ENCODE data around the gene POM121.
A peak's percentile ranks its signal among the peaks of the same experiment; 100 is the strongest.
"Not testable (repeated sequence)": the region's sequence is repeated elsewhere in the genome, so short reads cannot be mapped to it uniquely, and the experiment has no call there.

The POM121 gene

GRCh38 chr7:72925546-72926120, 738 bp downstream of the POM121 start:
- H3K79me1 ChIP-seq (ENCODE audit: low read length) = peaks cover 7% of the 10 kb centered on the region
- peak overlapping the region; percentile 88 for H3K4me2 ChIP-seq (ENCODE audit: low read length)
- peak overlapping the region; percentile 67 for H3K4me3 ChIP-seq (ENCODE audit: low read length)
- DNase-seq = peak; percentile 7
- H2BK120ac ChIP-seq (ENCODE audit: low read depth, low read length) = no peak overlapping the region
- H3K18ac ChIP-seq (ENCODE audit: low read length) = no peak overlapping the region
- no peak overlapping the region for H2AK5ac ChIP-seq (ENCODE audit: low read length)
- peak overlapping the region; percentile 87 for H3K56ac ChIP-seq (ENCODE audit: low read length)
- peak overlapping the region; percentile 66 for H3K23ac ChIP-seq (ENCODE audit: low read length)
- no peak overlapping the region for H4K5ac ChIP-seq (ENCODE audit: low read length)
- H3K79me2 ChIP-seq (ENCODE audit: control insufficient read depth, insufficient read depth, low read length) = peaks cover 6% of the 10 kb centered on the region
- no peaks in the 10 kb centered on the region for H3K27me3 ChIP-seq (ENCODE audit: insufficient read depth, low read length, poor library complexity)
- no peak overlapping the region for H2BK5ac ChIP-seq (ENCODE audit: low read length)
- no peaks in the 10 kb centered on the region for H3K4me1 ChIP-seq (ENCODE audit: control insufficient read depth, low read depth, low read length)
- peak overlapping the region; percentile 86 for H3K9ac ChIP-seq (ENCODE audit: low read length)
- H3K4ac ChIP-seq (ENCODE audit: low read depth, low read length) = no peak overlapping the region
- no peak overlapping the region for H4K8ac ChIP-seq (ENCODE audit: low read depth, low read length)
- H3K27ac ChIP-seq (ENCODE audit: low read depth, low read length) = peak overlapping the region; percentile 12
- no peak overlapping the region for H2BK15ac ChIP-seq (replicated peaks; ENCODE audit: low read depth)
- H3K36me3 ChIP-seq (ENCODE audit: control insufficient read depth, insufficient read depth, low read length) = peaks cover 2% of the 10 kb centered on the region
- no CpG with 5 or more reads among the region's 35 CpGs for WGBS (ENCODE audit: extremely low coverage, insufficient coverage, low lambda C conversion rate)

DNA sequence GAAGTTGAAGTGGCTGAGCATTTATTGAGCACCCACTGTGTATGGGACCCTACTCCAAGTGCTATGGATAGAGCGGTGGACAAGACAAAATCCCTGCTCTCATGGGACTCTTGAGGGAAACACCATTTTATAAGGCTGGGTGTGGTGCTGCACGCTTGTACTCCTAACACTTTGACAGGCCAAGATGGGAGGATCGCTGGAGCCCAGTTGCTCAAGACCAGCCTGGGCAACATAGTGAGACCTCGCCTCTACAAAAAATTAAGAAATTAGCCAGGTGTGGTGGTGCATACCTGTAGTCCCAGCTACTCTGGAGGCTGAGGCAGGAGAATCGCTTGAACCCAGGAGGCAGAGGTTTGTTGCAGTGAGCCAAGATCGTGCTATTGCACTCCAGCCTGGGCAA, 2.9 kb downstream of the POM121 start:
- H3K23ac ChIP-seq (ENCODE audit: low read length); H3K79me2 ChIP-seq (ENCODE audit: control insufficient read depth, insufficient read depth, low read length); H4K8ac ChIP-seq (ENCODE audit: low read depth, low read length); H3K4me1 ChIP-seq (ENCODE audit: control insufficient read depth, low read depth, low read length); H3K4ac ChIP-seq (ENCODE audit: low read depth, low read length); H3K36me3 ChIP-seq (ENCODE audit: control insufficient read depth, insufficient read depth, low read length); H2BK15ac ChIP-seq (replicated peaks; ENCODE audit: low read depth); H3K4me3 ChIP-seq (ENCODE audit: low read length); H3K27ac ChIP-seq (ENCODE audit: low read depth, low read length); H2AK5ac ChIP-seq (ENCODE audit: low read length); H2BK120ac ChIP-seq (ENCODE audit: low read depth, low read length); H3K18ac ChIP-seq (ENCODE audit: low read length); H3K27me3 ChIP-seq (ENCODE audit: insufficient read depth, low read length, poor library complexity); H4K5ac ChIP-seq (ENCODE audit: low read length); H3K56ac ChIP-seq (ENCODE audit: low read length); DNase-seq; H3K9ac ChIP-seq (ENCODE audit: low read length); H3K79me1 ChIP-seq (ENCODE audit: low read length); H3K4me2 ChIP-seq (ENCODE audit: low read length); H2BK5ac ChIP-seq (ENCODE audit: low read length): not testable (repeated sequence)
- no CpG with 5 or more reads among the region's 6 CpGs for WGBS (ENCODE audit: extremely low coverage, insufficient coverage, low lambda C conversion rate)

GRCh38 chr7:72928216-72928615, 3.3 kb downstream of the POM121 start:
- not testable (repeated sequence) for H3K4ac ChIP-seq (ENCODE audit: low read depth, low read length); H2BK15ac ChIP-seq (replicated peaks; ENCODE audit: low read depth); H4K5ac ChIP-seq (ENCODE audit: low read length); H2BK120ac ChIP-seq (ENCODE audit: low read depth, low read length); H3K18ac ChIP-seq (ENCODE audit: low read length); H2AK5ac ChIP-seq (ENCODE audit: low read length); H3K4me3 ChIP-seq (ENCODE audit: low read length); H3K56ac ChIP-seq (ENCODE audit: low read length); H4K8ac ChIP-seq (ENCODE audit: low read depth, low read length); H3K23ac ChIP-seq (ENCODE audit: low read length); H3K27me3 ChIP-seq (ENCODE audit: insufficient read depth, low read length, poor library complexity); H3K4me1 ChIP-seq (ENCODE audit: control insufficient read depth, low read depth, low read length); H3K4me2 ChIP-seq (ENCODE audit: low read length); H3K9ac ChIP-seq (ENCODE audit: low read length); H2BK5ac ChIP-seq (ENCODE audit: low read length); H3K79me2 ChIP-seq (ENCODE audit: control insufficient read depth, insufficient read depth, low read length); H3K36me3 ChIP-seq (ENCODE audit: control insufficient read depth, insufficient read depth, low read length); H3K27ac ChIP-seq (ENCODE audit: low read depth, low read length); DNase-seq; H3K79me1 ChIP-seq (ENCODE audit: low read length)
- no CpG with 5 or more reads among the region's 6 CpGs for WGBS (ENCODE audit: extremely low coverage, insufficient coverage, low lambda C conversion rate)

DNA sequence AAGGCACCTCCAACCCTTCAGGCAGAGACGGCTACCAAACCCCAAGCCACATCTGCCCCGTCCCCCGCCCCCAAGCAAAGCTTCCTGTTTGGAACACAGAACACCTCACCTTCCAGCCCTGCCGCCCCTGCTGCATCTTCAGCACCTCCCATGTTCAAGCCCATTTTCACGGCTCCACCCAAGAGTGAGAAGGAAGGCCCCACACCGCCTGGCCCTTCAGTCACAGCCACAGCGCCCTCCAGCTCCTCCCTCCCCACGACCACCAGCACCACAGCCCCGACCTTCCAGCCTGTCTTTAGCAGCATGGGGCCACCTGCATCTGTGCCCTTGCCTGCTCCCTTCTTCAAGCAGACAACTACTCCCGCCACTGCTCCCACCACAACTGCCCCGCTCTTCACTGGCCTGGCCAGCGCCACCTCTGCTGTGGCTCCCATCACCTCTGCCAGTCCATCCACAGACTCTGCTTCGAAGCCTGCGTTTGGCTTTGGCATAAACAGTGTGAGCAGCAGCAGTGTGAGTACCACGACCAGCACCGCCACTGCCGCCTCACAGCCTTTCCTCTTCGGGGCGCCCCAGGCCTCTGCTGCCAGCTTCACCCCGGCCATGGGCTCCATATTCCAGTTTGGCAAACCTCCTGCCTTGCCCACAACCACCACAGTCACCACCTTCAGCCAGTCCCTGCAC, 17.3 kb downstream of the POM121 start:
- not testable (repeated sequence) for H3K56ac ChIP-seq (ENCODE audit: low read length); DNase-seq; H3K23ac ChIP-seq (ENCODE audit: low read length); H2BK120ac ChIP-seq (ENCODE audit: low read depth, low read length); H3K4me1 ChIP-seq (ENCODE audit: control insufficient read depth, low read depth, low read length); H2AK5ac ChIP-seq (ENCODE audit: low read length); H3K18ac ChIP-seq (ENCODE audit: low read length); H3K27me3 ChIP-seq (ENCODE audit: insufficient read depth, low read length, poor library complexity); H4K8ac ChIP-seq (ENCODE audit: low read depth, low read length); H3K36me3 ChIP-seq (ENCODE audit: control insufficient read depth, insufficient read depth, low read length); H3K79me2 ChIP-seq (ENCODE audit: control insufficient read depth, insufficient read depth, low read length); H3K4me3 ChIP-seq (ENCODE audit: low read length); H3K27ac ChIP-seq (ENCODE audit: low read depth, low read length); H3K4ac ChIP-seq (ENCODE audit: low read depth, low read length); H3K9ac ChIP-seq (ENCODE audit: low read length); H2BK5ac ChIP-seq (ENCODE audit: low read length); H3K79me1 ChIP-seq (ENCODE audit: low read length); H4K5ac ChIP-seq (ENCODE audit: low read length); H3K4me2 ChIP-seq (ENCODE audit: low read length); H2BK15ac ChIP-seq (replicated peaks; ENCODE audit: low read depth)
- WGBS (ENCODE audit: extremely low coverage, insufficient coverage, low lambda C conversion rate) = no CpG with 5 or more reads among the region's 20 CpGs

DNA sequence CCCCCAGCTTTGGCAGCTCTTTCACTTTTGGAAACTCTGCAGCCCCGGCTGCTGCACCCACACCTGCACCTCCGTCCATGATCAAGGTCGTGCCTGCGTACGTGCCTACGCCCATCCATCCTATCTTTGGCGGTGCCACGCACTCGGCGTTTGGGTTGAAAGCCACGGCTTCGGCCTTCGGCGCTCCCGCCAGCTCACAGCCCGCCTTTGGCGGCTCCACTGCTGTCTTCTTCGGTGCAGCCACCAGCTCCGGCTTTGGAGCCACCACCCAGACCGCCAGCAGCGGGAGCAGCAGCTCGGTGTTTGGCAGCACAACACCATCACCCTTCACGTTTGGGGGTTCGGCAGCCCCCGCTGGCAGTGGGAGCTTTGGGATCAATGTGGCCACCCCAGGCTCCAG, 18.1 kb downstream of the POM121 start:
- H3K36me3 ChIP-seq (ENCODE audit: control insufficient read depth, insufficient read depth, low read length); H2BK15ac ChIP-seq (replicated peaks; ENCODE audit: low read depth); H3K4me1 ChIP-seq (ENCODE audit: control insufficient read depth, low read depth, low read length); DNase-seq; H2BK120ac ChIP-seq (ENCODE audit: low read depth, low read length); H3K56ac ChIP-seq (ENCODE audit: low read length); H3K27ac ChIP-seq (ENCODE audit: low read depth, low read length); H3K79me1 ChIP-seq (ENCODE audit: low read length); H3K23ac ChIP-seq (ENCODE audit: low read length); H3K4me2 ChIP-seq (ENCODE audit: low read length); H3K9ac ChIP-seq (ENCODE audit: low read length); H2BK5ac ChIP-seq (ENCODE audit: low read length); H3K27me3 ChIP-seq (ENCODE audit: insufficient read depth, low read length, poor library complexity); H3K79me2 ChIP-seq (ENCODE audit: control insufficient read depth, insufficient read depth, low read length); H3K4me3 ChIP-seq (ENCODE audit: low read length); H4K5ac ChIP-seq (ENCODE audit: low read length); H3K18ac ChIP-seq (ENCODE audit: low read length); H2AK5ac ChIP-seq (ENCODE audit: low read length); H3K4ac ChIP-seq (ENCODE audit: low read depth, low read length); H4K8ac ChIP-seq (ENCODE audit: low read depth, low read length): not testable (repeated sequence)
- WGBS (ENCODE audit: extremely low coverage, insufficient coverage, low lambda C conversion rate) = no CpG with 5 or more reads among the region's 25 CpGs

DNA sequence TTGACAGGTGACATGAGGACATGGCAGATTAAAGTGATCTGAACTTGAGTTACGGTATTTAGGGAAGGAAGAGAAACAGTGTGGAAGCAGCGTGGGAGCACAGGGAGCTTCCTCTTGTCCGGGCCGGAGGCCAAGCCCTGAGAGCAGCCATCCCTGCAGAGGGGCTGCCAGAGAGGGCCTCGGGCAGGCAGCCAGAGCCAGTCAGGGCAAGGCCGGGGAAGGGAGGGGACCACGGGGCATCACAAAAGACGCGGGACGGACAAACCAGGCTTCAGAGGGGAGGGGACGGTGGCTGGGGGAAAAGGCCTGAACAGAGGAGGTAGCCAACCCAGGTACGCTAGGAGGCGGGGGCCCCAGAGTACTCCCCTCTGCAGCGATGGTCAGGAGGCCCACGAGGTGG, 20.0 kb downstream of the POM121 start:
- H2BK15ac ChIP-seq (replicated peaks; ENCODE audit: low read depth); H3K79me2 ChIP-seq (ENCODE audit: control insufficient read depth, insufficient read depth, low read length); H2BK120ac ChIP-seq (ENCODE audit: low read depth, low read length); H3K27me3 ChIP-seq (ENCODE audit: insufficient read depth, low read length, poor library complexity); H2AK5ac ChIP-seq (ENCODE audit: low read length); H3K18ac ChIP-seq (ENCODE audit: low read length); H3K4me2 ChIP-seq (ENCODE audit: low read length); H3K27ac ChIP-seq (ENCODE audit: low read depth, low read length); H3K36me3 ChIP-seq (ENCODE audit: control insufficient read depth, insufficient read depth, low read length); H3K23ac ChIP-seq (ENCODE audit: low read length); H3K79me1 ChIP-seq (ENCODE audit: low read length); H3K56ac ChIP-seq (ENCODE audit: low read length); H3K9ac ChIP-seq (ENCODE audit: low read length); H3K4me3 ChIP-seq (ENCODE audit: low read length); H2BK5ac ChIP-seq (ENCODE audit: low read length); H4K5ac ChIP-seq (ENCODE audit: low read length); DNase-seq; H3K4me1 ChIP-seq (ENCODE audit: control insufficient read depth, low read depth, low read length); H4K8ac ChIP-seq (ENCODE audit: low read depth, low read length); H3K4ac ChIP-seq (ENCODE audit: low read depth, low read length): not testable (repeated sequence)
- no CpG with 5 or more reads among the region's 15 CpGs for WGBS (ENCODE audit: extremely low coverage, insufficient coverage, low lambda C conversion rate)
